GM18867 (cell line): Measurements from ENCODE around the gene VPS13A.
"Not testable (repeated sequence)": the region's sequence is repeated elsewhere in the genome, so short reads cannot be mapped to it uniquely, and the experiment has no call there.

Source experiments
- ATAC-seq: cut with Tn5 transposase; IDR thresholded peaks from one replicate; pipeline ENCODE4 v1.9.1; 2021; ENCODE audit warnings: mild to moderate bottlenecking, moderate library complexity; ENCODE audit not compliant: unreplicated experiment

The VPS13A gene

DNA sequence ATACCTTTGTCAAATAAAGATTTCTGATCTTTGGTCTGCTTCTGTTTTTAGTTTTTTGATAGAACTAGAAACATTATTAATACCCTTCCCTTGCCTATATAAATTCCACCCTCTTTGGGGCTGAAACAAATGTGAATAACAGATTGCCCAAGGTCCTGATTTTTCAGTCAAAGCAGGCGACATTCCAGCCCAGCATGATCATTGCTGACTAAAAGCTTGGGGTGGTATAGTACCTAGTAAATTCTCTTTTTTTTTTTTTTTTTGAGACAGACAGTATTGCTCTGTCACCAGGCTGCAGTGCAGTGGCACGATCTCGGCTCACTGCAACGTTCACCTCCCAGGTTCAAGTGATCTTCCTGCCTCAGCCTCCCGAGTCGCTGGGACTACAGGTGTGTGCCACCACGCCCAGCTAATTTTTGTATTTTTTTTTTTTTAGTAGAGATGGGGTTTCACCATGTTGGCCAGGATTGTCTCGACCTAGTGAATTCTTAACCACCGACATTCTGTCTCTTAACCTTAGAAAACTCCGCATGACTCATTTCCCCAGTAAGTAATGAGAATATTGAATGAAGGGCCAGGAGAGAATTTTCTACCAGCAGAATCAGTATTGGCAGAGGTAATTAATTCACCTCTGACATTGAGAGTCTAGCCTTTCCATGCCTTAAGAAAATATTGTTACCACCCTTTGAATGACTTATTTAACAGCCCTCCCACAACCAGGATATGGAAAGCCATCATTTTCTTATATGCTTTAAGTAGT is 244.4 kb downstream of the VPS13A start:
- ATAC-seq = no peak

DNA sequence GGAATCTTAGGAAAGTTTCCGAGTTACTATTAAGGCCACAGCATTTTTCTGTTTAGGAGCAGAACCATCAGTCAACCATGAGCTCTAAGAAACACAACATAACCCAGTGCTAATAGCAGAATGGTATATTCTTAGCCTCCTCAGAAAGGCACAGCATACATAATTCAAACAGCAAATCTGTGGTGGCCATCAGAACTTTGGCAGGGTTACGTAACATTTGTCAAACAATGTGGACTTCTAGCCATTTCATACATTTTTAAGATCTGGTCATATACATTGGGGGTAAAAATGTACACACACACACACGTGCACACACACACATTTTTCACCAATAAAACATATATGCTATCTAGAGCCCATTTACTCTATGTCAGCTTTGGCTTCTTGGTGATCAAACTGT is 245.6 kb downstream of the VPS13A start:
- ATAC-seq = no peak

DNA sequence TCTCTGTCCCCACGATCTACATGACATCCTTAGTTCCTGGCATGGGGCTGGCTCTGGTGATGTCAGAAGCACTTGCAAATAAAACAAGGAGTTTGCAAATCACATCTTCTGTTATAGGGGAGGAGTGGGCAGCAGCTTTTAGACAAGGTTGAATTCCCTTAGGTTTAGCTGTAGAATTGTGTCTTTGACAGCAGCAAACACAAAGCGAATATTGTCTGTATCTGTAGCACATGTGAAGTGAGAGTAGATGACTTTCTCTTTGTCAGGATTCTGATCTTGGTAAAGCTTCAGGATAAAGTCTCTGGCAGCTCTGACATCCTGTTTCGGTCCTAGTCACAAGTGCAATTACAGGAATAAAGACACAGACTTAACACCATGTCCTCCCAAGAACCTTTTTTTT is 246.5 kb downstream of the VPS13A start:
- no peak for ATAC-seq

DNA sequence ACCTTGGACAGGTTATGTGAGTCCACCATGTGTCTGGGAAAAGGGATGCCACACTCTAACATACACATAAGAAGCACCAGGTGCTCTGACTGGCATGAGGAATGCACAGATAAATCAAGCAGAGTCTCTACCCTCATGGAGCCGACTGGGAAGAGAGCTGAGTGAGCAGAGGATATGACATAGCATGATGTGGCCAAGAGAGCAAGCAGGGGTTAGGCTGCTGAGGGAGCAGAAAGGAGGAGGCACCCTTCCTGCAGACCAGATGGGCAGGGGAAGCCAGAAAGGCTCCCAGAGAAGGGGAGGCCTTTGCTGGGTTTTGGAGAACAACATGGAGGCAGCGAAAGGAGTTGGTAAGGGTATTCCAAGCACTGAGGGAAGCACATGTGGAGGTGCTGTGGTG is 247.7 kb downstream of the VPS13A start:
- ATAC-seq = no peak

DNA sequence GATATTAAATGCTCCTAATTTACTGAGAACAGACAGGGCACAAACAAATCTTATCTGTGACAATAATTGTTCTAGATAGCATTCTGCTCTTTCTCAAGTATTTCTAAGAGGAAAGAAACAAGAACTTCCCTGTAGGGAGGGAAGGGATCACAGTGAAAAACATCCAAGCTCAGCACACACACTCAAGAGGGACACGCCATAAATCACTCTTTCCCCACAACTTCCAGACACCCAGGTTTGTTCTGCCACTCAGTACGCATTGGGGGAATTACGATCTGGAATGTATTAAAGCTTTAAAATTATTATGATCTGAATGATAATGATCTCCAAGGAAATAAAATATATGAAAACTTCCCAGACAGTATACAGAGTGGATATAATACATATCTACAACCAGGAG is 249.4 kb downstream of the VPS13A start:
- ATAC-seq = no peak

DNA sequence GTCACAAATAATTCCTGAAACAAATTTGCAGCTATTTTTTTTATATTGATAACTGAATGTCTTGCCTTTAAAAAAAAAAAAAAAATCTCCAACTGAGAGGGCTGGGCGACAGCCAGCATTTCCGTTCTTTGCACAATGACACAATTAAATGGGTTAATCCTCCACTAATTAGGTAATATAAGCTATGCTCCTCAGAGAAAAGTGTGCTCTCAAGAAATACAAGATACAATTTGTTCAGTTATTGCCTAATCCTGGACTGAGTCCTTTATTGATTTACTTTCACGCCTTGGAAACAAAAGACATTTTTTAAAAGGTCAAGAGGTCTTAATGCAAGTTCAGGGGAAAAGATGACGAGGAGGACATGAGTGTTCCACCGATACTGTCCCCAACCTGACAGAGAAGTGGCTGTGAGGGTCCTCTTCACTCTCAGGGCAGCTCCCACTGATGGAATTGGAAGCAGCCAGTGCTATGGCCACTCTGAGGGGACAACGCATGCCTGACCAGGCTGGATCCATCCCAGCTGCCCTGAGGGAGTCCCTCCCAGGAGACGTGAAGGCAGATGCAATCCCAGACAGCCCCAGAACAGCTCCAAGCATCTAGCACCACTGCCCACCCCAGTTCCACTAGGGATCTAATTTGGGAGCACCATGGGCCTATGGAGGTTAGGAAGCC is 250.1 kb downstream of the VPS13A start:
- ATAC-seq = no peak

DNA sequence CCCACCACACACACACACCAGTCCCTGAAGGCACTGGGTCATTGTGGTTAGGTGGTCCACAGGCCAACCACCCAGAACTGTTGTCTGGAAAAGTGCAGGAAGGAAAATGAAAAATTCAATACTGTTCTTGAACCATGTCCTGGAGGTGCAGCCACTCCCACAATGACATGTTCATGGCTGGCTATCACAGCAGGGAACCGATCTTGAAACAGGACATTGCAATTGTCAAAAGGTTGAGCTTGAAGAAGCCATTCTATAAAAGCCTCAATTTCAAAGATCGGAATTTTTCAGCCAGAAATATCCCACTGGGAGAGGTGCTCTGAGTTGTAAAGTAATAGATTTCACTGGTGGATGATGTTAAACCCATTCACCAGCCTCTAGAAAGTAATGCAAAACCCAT is 252.6 kb downstream of the VPS13A start:
- ATAC-seq = no peak

DNA sequence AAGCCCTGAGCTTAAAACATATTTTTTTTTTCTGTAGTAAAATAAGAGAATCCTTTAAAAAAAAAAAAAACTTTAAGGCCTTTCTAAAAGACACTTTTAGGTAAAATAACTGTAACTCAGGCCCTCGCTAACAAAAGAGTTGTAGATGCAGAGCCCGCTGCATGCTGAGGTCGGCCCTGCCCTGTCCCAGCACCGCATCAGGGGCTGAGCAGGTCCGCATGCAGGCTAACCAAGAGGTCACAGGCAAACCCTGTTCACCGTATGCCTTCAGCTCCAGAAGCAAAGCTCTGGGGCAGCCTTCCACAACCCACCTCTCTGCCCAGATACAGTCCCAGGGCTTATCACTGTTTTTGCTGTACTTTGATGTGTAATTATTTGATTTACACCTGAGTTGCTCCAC is 254.7 kb downstream of the VPS13A start:
- no peak for ATAC-seq

DNA sequence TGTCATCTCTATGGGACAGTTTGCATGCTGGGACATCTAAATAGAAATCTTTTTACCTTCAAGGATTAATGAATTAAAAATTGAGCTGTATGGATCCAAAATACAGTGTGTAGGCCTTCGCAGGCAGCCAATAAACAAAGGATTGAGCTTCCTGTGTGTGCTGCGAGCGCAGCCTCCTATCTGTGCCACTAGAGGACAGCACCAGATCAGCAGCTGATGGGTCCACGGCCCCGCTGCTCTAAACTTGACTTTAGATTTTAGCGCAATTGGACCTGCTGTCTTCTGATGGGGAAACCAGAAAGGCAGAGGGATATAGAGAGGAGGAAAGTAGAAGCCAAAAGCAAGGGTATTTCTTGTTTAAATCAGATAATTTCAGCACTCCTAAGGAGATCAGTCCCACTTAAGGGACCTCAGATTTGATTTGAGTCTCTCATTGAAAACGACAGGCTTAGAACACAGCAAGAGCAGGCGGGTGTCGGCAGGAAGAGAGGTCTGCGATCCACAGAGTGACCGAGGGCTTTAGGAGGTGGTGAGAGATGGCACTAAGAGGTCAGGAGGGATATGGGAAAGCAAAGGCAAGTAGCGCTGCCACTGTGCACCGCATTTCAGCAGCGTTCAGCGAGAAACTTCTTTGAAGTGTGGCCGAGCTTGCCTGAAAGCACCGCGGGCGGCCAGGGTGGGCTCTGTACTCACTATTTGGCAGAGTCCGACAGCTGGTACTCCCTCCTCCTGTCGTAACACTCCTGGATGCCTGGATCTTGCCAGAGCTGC is 256.5 kb downstream of the VPS13A start:
- peak; percentile 93 for ATAC-seq

DNA sequence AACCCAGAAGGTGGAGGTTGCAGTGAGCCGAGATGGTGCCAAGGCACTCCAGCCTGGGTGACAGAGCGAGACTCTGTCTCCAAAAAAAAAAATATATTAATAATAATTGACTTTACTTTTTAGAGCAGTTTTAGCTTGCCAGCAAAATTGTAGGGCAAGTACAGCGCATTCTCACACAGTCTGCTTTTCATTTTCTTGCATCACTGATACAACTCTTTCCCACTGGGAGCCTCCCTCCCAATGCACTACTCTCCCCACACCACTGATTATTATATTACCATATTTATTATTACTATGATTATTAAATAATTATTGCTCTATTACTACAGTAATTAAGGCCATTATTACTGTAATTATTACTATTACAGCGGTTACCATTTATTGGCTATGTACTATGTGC is 257.9 kb downstream of the VPS13A start:
- ATAC-seq = no peak

DNA sequence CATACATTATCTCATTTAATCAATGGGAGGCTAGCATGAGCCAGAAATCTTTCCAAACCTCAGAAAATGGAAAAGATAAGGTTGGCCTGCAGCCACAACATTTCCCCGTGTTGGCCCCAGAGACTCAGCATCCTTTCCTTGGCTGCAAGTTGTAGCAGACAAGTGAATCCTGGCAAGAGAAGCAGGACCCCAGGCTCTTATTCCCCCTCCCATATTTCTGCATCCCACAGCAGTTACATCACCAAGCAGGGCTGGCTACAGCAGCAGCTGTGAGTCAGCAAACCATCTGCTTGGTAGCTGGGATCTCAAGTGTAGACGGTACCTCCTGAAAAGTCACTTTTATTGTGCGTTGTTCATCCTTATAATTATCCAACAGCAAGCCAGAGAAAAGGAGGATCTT is 258.4 kb downstream of the VPS13A start:
- no peak for ATAC-seq

DNA sequence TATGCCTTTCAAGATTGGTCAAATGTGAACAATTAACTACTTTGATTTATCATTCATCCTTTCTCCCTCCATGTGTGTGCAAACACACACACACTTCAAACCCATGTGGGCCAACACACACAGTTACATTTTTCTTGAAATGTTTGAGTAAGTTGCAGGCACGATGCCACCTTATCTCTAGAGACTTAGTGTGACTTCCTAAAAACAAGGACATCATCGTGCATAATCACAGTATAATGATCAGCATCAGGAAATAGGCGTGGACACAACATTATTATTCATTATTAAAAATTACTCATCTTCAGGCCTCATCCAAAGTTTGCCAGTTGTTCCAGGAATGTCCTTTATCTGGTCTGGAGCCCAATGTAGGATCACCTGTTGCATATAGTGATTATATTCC is 261.3 kb downstream of the VPS13A start:
- ATAC-seq = no peak

DNA sequence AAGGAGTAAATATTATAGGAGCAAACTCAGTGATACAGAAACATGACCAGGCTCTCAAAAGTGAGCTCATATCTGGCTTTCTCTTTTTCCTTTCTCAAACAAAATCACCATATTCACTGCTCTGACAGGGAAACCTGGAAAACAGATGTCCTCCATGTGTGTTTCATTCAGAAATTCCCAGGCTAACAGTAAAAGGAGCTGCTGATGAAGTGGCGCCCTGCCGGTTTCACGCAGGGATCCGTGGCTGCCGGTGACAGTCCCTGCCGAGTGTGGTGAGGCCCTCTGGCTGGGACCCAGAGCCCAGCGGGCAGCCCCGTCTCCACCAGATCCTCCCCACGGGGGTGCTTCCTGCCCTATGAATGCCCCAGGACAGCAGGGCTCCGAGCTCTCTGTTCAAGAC is 262.7 kb downstream of the VPS13A start:
- no peak for ATAC-seq

DNA sequence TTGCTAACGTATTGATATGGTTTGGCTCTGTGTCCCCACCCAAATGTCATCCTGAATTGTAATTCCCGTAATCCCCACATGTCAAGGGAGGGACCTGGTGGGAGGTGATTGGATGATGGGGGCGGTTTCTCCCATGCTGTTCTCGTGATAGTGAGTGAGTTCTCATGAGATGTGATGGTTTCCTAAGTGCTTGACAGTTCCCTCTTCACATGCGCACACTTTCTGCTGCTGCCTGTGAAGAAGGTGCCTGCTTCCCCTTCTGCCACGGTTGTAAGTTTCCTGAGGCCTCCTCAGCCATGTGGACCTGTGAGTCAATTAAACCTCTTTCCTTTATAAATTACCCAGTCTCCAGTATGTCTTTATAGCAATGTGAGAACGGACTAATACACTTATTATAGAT is 263.8 kb downstream of the VPS13A start:
- not testable (repeated sequence) for ATAC-seq

DNA sequence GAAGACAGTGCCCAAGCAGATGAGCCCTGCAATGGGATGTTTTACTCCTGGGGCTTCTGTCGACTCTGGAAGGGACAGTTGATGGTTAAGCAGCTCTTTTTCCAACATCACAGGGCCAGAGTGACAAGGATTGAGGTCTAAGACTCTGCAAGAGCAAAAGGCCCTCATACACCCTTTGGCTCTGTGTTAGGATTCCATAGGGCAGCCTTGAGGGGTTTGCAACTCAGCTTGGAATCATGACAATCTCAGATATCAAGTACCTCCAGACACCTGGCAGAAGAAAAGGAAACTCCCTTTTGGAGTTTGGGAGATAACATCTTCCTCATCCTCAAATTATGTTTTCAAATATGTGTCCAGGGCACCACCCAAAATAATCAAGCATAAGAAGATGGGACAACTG is 265.1 kb downstream of the VPS13A start:
- ATAC-seq = no peak

DNA sequence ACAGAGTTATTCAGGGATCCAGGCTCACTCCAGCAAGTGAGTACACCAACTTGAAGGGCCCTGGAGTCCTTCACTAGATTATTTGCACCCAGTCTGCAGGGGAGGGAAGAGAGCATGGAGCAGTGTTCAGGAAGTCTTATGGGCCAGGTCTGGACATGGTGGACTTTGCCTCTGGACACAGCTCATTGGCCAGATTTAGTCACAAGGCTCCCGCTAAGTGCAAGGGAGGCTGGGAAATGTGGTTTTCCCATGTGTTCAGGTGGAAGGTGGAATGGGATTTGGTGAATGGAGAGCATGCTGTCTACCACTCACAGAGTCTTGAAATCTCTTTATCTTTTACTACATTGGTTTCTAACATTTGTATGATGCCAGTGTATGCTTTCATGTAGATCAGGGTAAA is 270.3 kb downstream of the VPS13A start:
- ATAC-seq = no peak

DNA sequence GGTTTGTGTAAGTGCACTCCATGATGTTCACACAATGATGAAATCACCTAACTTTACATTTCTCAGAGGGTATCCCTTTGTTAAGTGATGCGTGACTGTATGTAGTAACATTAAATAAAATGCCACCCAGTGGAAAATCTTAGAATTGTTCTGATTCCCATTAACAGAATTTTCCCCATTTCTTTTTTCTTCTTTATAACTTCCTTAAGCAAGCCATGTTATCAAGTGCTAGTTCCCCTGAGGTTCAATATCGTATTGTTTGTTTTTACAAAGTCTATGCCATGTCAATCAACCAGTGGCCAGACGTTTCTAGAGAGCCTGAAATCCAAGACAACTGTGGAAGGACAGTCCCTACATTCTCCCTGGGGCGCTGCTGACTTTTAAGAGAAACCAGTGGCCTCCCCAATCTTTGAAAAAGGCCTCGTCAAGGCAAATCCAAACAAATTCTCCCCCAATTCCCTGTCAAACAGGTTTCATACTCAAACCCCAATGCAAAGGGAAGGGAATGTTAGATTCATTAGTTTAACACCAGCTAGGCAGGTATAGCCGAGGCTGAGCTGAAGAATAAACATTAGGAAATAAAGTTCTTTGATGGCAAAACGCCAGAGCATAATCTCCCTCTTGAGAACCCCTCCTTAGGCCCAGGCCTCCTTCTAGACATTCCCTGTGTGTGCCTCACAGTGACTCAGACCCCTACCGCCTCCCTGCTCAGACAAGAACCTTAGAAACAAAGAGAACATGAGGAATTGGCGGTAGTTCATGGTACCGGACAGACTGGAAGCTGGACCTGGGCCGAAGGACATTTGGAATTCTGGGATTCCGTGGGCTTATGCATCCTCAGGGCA is 272.1 kb downstream of the VPS13A start:
- ATAC-seq = no peak

DNA sequence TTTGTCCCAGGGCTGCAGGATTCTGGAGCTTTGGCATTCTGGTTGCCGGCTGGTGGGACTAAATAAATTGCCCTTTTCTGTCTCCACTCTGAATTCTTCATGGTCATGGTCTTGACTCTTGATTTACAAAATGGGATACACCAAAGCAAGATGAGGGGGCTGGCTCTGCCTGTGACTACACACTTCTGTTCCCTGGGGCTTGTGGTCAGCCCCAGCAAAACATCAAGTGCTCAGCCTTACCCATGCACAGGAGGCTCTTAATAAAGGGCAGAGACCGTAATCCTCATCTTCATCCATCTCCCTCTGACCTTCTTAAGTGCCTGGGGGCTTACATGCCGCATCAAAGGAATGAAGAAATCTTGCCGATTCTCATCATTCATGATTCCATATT is 272.7 kb downstream of the VPS13A start:
- no peak for ATAC-seq

DNA sequence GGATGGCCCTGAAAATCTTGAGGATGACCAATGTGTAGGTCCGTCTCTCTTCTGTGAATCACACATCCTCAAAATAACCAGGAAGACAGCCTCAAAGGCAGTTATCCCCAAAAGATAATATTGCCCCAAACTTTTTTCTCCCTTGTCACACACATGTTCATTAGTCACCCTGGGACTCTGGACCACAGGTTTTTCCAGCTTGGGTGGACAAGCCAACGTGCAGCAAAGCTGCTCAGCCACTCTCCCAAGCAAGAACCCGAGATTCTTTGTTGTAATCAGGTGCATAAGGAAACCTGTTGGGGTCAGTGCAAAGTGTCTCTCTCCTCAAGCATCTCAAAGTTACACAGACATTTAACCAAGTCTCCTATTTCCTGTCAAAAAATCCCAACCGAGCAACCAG is 274.2 kb downstream of the VPS13A start:
- ATAC-seq = no peak

DNA sequence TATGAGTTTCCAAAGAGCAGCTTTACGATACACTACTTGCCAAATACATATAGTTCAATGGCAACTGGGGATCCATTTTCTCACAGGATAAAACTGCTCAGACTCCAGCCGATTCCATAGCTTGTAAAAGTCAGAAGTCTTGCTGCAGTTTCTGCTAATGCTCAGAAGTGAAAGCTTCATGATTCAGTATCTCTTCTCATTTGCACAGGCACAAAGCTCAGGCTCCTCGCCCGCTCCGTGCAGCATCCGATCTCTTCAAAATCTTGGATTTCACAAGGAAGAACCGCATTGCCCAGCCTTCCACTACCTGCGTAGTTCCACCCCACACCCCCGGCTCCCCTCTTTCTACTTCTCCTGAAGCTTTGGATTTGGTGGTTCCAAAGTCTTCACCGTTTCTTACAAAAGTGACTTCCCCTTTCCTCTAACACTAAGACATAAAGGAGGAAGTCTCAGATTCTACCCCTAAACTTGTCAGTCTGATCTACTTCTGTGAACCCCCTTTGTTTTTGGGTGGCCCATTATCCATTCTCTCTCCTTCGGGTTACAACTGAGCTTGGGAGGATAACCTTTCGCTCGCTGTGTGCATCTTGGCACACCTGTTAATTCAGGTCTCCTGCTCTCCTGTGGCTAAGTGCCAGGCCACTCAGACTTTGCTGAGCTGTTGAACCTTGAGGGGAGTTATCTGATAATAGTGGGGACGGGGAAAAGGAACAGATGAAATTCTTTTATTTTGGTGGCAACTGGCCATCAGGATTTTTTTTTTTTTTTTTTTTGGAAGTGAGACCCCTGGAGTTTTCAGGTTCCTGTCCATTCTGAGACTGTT is 276.7 kb downstream of the VPS13A start:
- no peak for ATAC-seq
